Esophagus squamous epithelium (tissue), 4 donors: ENCODE measurements around the gene WDR43.

ENCODE experiments used
- CTCF ChIP-seq, 6 experiments: fragments of 450-650 bp in 4 of 6; fragments of 200-600 bp in 2 of 6; sonication (generic) in 2 of 6; IDR thresholded peaks; one replicate each; pipeline ENCODE4 v1.5.1; 2016 to 2019; ENCODE audit warnings: antibody characterized with exemption in 6 of 6, mild to moderate bottlenecking in 4 of 6, moderate library complexity in 4 of 6
- POLR2A ChIP-seq, 4 donors: fragments of 450-650 bp; IDR thresholded peaks; one replicate each; pipeline ENCODE4 v1.6.1; 2017; ENCODE audit warnings: antibody characterized with exemption in 4 of 4, mild to moderate bottlenecking in 4 of 4, moderate library complexity in 3 of 4

GRCh38 chr2:28981016-28981441, 86.6 kb downstream of the WDR43 start, which contains the start of gene TOGARAM2:
- no peak for TF ChIP-seq POLR2A (IDR thresholded peaks at IDR 0.05)
- TF ChIP-seq CTCF (IDR thresholded peaks at IDR 0.05) = no peak
